Neuronal stem cell (in vitro differentiated cells): Measurements from ENCODE around the gene ATP8A1.
"Not testable (repeated sequence)": the region's sequence is repeated elsewhere in the genome, so short reads cannot be mapped to it uniquely, and the experiment has no call there.

ENCODE experiments used
- DNase-seq: peaks from one replicate; pipeline ENCODE4 v3.0.0-alpha.2; 2013; ENCODE audit warnings: low spot score
- H2AFZ ChIP-seq: one replicate; pipeline ENCODE4 v1.6.1; 2013; ENCODE audit warnings: mild to moderate bottlenecking, low read length, inconsistent platforms
- H2AK5ac ChIP-seq: 2 replicates; pipeline ENCODE4 v1.6.1; 2013; ENCODE audit warnings: low read depth, mild to moderate bottlenecking, inconsistent platforms, low read length, moderate library complexity, mixed read lengths
- H2BK120ac ChIP-seq: 2 replicates; pipeline ENCODE4 v1.6.1; 2013; ENCODE audit warnings: low read depth, mild to moderate bottlenecking, inconsistent platforms, low read length, moderate library complexity, mixed read lengths
- H2BK12ac ChIP-seq: one replicate; pipeline ENCODE4 v1.6.1; 2013; ENCODE audit warnings: low read length, inconsistent platforms
- H2BK15ac ChIP-seq: 2 replicates; pipeline ENCODE4 v1.6.1; 2013; ENCODE audit warnings: mild to moderate bottlenecking, low read length, inconsistent platforms, mixed read lengths
- H2BK5ac ChIP-seq: one replicate; pipeline ENCODE4 v1.6.1; 2013; ENCODE audit warnings: inconsistent platforms, mild to moderate bottlenecking, low read length, moderate library complexity
- H3K14ac ChIP-seq: one replicate; pipeline ENCODE4 v1.6.1; 2013; ENCODE audit warnings: low read length, inconsistent platforms
- H3K18ac ChIP-seq: 2 replicates; pipeline ENCODE4 v1.6.1; 2013; ENCODE audit warnings: low read length, inconsistent platforms
- H3K23ac ChIP-seq: 2 replicates; pipeline ENCODE4 v1.6.1; 2013; ENCODE audit warnings: low read depth, mild to moderate bottlenecking, mixed read lengths, low read length, inconsistent platforms; ENCODE audit not compliant: poor library complexity
- H3K27ac ChIP-seq: replicated peaks from 3 replicates; pipeline ENCODE4 v1.5.1; 2013; ENCODE audit warnings: low read length, inconsistent platforms
- H3K27me3 ChIP-seq, 3 experiments: 2 replicates each; pipeline ENCODE4 v1.6.1; 2013; ENCODE audit warnings: low read length in 3 of 3, mild to moderate bottlenecking in 2 of 3, inconsistent platforms in 1 of 3, low read depth in 1 of 3, mixed read lengths in 1 of 3, moderate library complexity in 1 of 3; ENCODE audit not compliant: control insufficient read depth in 3 of 3, insufficient read depth in 3 of 3
- H3K36me3 ChIP-seq, 2 donors: replicated peaks in 1 of 2; 2 replicates each; pipeline ENCODE4 v1.6.1; 2013; ENCODE audit warnings: low read length in 2 of 2; ENCODE audit not compliant: control insufficient read depth in 2 of 2, insufficient read depth in 2 of 2
- H3K4ac ChIP-seq: 2 replicates; pipeline ENCODE4 v1.6.1; 2013; ENCODE audit warnings: inconsistent platforms, mild to moderate bottlenecking, low read length, moderate library complexity
- H3K4me1 ChIP-seq, 2 donors: 1 replicate in 1 of 2; 2 replicates in 1 of 2; pipeline ENCODE4 v1.6.1; 2013; ENCODE audit warnings: low read length in 2 of 2, low read depth in 1 of 2; ENCODE audit not compliant: control insufficient read depth in 2 of 2, insufficient read depth in 1 of 2
- H3K4me2 ChIP-seq: one replicate; pipeline ENCODE4 v1.6.1; 2013; ENCODE audit warnings: mild to moderate bottlenecking, low read length, inconsistent platforms; ENCODE audit not compliant: insufficient read depth, poor library complexity, severe bottlenecking
- H3K4me3 ChIP-seq, 2 donors: 2 replicates each; pipeline ENCODE4 v1.5.1; 2013; ENCODE audit warnings: low read length in 2 of 2, mild to moderate bottlenecking in 2 of 2, inconsistent platforms in 1 of 2, moderate library complexity in 1 of 2
- H3K79me1 ChIP-seq: one replicate; pipeline ENCODE4 v1.6.1; 2013; ENCODE audit warnings: low read depth, mild to moderate bottlenecking, inconsistent platforms, low read length, moderate library complexity
- H3K9ac ChIP-seq: one replicate; pipeline ENCODE4 v1.6.1; 2013; ENCODE audit warnings: mild to moderate bottlenecking, low read depth, low read length, inconsistent platforms; ENCODE audit not compliant: poor library complexity
- H3K9me3 ChIP-seq, 2 donors: replicated peaks in 1 of 2; 2 replicates each; pipeline versions ENCODE3 to v1.6.1; 2013; ENCODE audit warnings: low read length in 2 of 2, mild to moderate bottlenecking in 2 of 2, inconsistent platforms in 1 of 2, low read depth in 1 of 2, mixed read lengths in 1 of 2, moderate library complexity in 1 of 2; ENCODE audit not compliant: control insufficient read depth in 2 of 2, insufficient read depth in 1 of 2
- H4K8ac ChIP-seq: one replicate; pipeline ENCODE4 v1.6.1; 2013; ENCODE audit warnings: low read depth, mild to moderate bottlenecking, inconsistent platforms, low read length, moderate library complexity
- H4K91ac ChIP-seq: one replicate; pipeline ENCODE4 v1.6.1; 2013; ENCODE audit warnings: low read length, low read depth, mild to moderate bottlenecking, inconsistent platforms; ENCODE audit not compliant: poor library complexity
- WGBS, 2 donors: extraction: QIAGEN DNeasy Blood & Tissue Kit; methylation state at CpG; one replicate each; pipeline ENCODE4 v1.1.7; 2013; ENCODE audit warnings: missing lambda C conversion rate in 2 of 2, mixed read lengths in 1 of 2; ENCODE audit not compliant: insufficient read length in 2 of 2, insufficient replicate concordance in 1 of 2; ENCODE audit errors: extremely low coverage in 2 of 2; 5-methylcytosine and 5-hydroxymethylcytosine counted together

Gene ATP8A1

DNA sequence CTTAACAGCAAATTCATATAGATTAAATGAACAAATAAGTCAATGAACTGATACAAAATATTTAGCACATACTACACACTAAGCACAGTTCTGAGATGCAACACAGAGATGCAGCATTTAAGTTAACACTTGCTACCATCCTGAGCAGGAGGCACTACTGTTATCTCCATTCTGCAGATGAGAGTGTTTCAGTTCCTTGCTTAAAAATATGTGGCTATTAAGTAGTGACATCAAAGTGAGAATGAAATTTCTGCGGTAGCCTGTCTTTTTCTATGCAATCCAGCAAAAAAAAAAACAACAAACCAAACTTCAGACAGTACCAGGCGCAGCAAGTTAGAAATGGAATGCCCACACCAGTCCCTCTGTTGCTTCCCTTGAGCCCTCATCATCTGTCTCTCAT is 168.8 kb downstream of the ATP8A1 start:
- Histone ChIP-seq H2BK5ac (no peak overlapping the region), H3K4me2 (no peak overlapping the region), H3K9me3 (no peaks in the 10 kb centered on the region), H2BK15ac (no peak overlapping the region), H3K23ac (no peak overlapping the region), H4K8ac (no peak overlapping the region), H3K4me1 (peaks cover 0 to 13% of the 10 kb centered on the region in 2 donors), H3K27me3 (peaks cover 0 to 3% (median 0%) of the 10 kb centered on the region in 3 experiments), H2AK5ac (no peak overlapping the region), H3K4me3 (no peak overlapping the region), H3K36me3 (no peaks in the 10 kb centered on the region), H3K14ac (no peak overlapping the region), H3K4ac (no peak overlapping the region), H2AFZ (no peak overlapping the region), H4K91ac (no peak overlapping the region), H3K79me1 (no peaks in the 10 kb centered on the region), H3K18ac (no peak overlapping the region), H2BK120ac (no peak overlapping the region), H2BK12ac (no peak overlapping the region), H3K9ac (no peak overlapping the region), H3K27ac (no peak overlapping the region)
- DNase-seq = no peak
- no CpG with 5 or more reads among the region's 2 CpGs for WGBS, 2 donors

- no CpG with 5 or more reads among the region's 1 CpG for WGBS, 2 donors
- DNase-seq = no peak
- Histone ChIP-seq H2BK12ac (no peak overlapping the region), H3K9ac (no peak overlapping the region), H3K4ac (no peak overlapping the region), H3K36me3 (no peaks in the 10 kb centered on the region), H2AK5ac (no peak overlapping the region), H3K14ac (no peak overlapping the region), H3K9me3 (no peaks in the 10 kb centered on the region), H3K27me3 (peaks cover 0 to 3% (median 0%) of the 10 kb centered on the region in 3 experiments), H4K8ac (no peak overlapping the region), H2BK15ac (no peak overlapping the region), H3K4me3 (no peak overlapping the region), H2AFZ (no peak overlapping the region), H3K4me2 (no peak overlapping the region), H3K18ac (no peak overlapping the region), H3K4me1 (peaks cover 0 to 15% of the 10 kb centered on the region in 2 donors), H3K79me1 (no peaks in the 10 kb centered on the region), H4K91ac (no peak overlapping the region), H3K27ac (no peak overlapping the region), H3K23ac (no peak overlapping the region), H2BK120ac (no peak overlapping the region), H2BK5ac (no peak overlapping the region)
Measured at GRCh38 chr4:42487230-42487629, 169.7 kb downstream of the ATP8A1 start.

DNA sequence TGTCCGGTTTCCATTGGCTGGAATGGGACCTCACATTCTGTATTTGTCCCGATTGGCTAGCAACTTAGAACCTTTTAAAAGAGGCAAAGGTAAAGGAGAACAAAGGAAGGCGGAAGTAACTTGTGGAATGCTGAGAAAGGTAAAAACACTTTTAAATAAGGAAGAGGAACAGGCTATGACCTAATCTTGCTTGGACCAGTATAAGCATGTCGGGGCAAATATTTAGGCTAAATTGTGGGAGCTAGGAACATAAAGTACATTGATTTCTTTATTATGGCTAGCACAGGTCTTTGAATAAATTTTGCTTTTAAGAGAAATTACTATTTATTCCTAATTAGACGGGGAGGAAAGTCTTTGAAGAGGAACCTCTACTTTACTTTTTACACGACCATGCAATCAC is 170.7 kb downstream of the ATP8A1 start:
- not testable (repeated sequence) for H2BK12ac ChIP-seq, H2AK5ac ChIP-seq, H3K27ac ChIP-seq, H3K27me3 ChIP-seq, H3K23ac ChIP-seq, H3K4me2 ChIP-seq, H4K8ac ChIP-seq, DNase-seq, H3K4ac ChIP-seq, H4K91ac ChIP-seq, H2BK120ac ChIP-seq, H3K14ac ChIP-seq, H2BK5ac ChIP-seq, H3K36me3 ChIP-seq, H3K79me1 ChIP-seq, H3K4me3 ChIP-seq, H2AFZ ChIP-seq, H3K9me3 ChIP-seq, H3K9ac ChIP-seq, H2BK15ac ChIP-seq, H3K18ac ChIP-seq
- WGBS, 2 donors = no CpG with 5 or more reads among the region's 6 CpGs
- H3K4me1 ChIP-seq = peaks cover 0 to 15% of the 10 kb centered on the region in 2 donors

DNA sequence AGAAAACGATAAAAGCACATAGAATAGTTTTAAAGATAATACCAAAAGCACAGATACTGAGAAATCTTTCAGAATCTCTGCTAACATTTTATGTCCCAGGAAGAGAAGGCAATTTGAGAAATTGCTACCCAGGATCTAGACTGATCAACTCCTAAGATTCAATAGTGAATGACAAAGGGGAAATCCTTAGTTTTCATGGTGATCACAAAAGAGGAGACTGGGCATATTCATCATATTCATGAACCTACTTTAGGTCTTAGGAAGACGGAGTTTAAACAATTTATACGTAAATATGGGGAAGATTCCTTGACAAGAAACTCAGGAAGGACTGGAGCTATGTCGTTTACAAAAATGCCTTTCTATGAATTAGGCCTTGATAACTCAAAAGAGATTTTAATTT is 172.3 kb downstream of the ATP8A1 start:
- Histone ChIP-seq H3K4me1 (peaks cover 0 to 10% of the 10 kb centered on the region in 2 donors), H3K18ac (no peak overlapping the region)
- no peak for DNase-seq

More for the DNA sequence above, 172.3 kb downstream of the ATP8A1 start:
- Histone ChIP-seq H2AK5ac (no peak overlapping the region), H3K9ac (no peak overlapping the region), H2BK15ac (no peak overlapping the region), H2AFZ (no peak overlapping the region), H3K4me3 (no peak overlapping the region), H3K4me2 (no peak overlapping the region), H2BK5ac (no peak overlapping the region), H3K79me1 (peaks cover 2% of the 10 kb centered on the region), H2BK12ac (no peak overlapping the region), H2BK120ac (no peak overlapping the region), H3K9me3 (no peaks in the 10 kb centered on the region), H3K27ac (no peak overlapping the region), H4K8ac (no peak overlapping the region), H3K27me3 (peaks cover 0 to 3% (median 0%) of the 10 kb centered on the region in 3 experiments), H3K4ac (no peak overlapping the region), H3K36me3 (no peaks in the 10 kb centered on the region), H3K23ac (no peak overlapping the region), H3K14ac (no peak overlapping the region), H4K91ac (no peak overlapping the region)
- WGBS, 2 donors = no CpG with 5 or more reads among the region's 4 CpGs
